ENCODE data around the gene TMEM53.

DNA sequence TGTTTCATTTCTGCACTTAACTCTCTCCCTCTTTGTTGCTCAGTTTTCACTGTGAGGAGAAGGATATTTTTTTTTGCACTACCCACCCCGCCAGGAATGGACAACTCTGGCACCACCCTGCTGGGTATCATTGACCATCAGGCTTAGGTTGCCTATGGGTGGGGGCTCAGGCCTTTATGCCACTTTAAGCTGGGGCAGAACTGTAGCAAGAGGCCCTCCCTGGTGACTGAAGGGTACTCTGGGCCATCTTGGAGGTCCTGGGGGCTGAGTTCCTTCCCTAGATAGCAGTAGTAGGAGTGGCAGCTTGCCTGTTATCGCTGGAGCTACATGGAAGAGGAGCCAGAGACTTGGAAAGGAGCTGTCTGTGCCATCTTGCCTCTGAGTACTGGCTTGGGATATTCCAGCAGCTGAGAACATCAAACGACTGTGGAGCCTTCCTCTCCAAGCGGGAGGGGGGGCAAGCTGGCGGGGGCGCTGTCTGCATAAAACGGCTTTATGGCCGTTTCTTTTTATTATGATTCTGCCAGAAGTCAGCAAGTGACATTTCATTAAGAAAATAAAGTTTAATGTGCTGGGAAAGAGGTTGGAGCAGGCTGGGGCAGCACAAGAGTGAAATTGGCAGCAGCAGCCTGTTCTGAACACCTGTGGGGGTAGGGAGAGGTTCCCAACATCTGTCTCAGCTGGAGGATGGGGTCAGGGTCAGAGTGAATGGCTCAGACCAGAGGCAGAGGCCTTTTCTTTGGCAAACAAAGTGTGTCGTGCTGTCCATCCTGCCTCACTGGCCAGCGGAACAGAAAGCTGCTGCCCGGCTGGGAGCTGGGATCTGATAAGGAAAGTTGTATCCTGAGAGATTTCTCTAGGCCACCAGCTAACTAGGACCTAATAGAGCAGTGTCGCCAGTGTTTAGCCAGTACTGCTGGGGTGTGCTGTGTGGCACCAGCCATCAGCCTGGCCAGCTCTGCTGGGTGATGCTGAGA is 32.9 kb downstream of the TMEM53 start:
- TF ChIP-seq ZBTB7A (tag by site-specific recombination; IDR thresholded peaks at IDR 0.05; ENCODE audit: low read depth) (no peak), ZBTB17 (tag by site-specific recombination; IDR thresholded peaks at IDR 0.05) (no peak), ZNF169 (tag by site-specific recombination; IDR thresholded peaks at IDR 0.05) (no peak), ZNF335 (tag by site-specific recombination; conservative IDR thresholded peaks at IDR 0.05) (no peak), ZNF560 (tag by site-specific recombination; IDR thresholded peaks at IDR 0.05; ENCODE audit: borderline replicate concordance) (no peak), ZNF433 (tag by site-specific recombination; IDR thresholded peaks at IDR 0.05; ENCODE audit: low read depth) (no peak)
- TF ChIP-seq, protein P1, sequence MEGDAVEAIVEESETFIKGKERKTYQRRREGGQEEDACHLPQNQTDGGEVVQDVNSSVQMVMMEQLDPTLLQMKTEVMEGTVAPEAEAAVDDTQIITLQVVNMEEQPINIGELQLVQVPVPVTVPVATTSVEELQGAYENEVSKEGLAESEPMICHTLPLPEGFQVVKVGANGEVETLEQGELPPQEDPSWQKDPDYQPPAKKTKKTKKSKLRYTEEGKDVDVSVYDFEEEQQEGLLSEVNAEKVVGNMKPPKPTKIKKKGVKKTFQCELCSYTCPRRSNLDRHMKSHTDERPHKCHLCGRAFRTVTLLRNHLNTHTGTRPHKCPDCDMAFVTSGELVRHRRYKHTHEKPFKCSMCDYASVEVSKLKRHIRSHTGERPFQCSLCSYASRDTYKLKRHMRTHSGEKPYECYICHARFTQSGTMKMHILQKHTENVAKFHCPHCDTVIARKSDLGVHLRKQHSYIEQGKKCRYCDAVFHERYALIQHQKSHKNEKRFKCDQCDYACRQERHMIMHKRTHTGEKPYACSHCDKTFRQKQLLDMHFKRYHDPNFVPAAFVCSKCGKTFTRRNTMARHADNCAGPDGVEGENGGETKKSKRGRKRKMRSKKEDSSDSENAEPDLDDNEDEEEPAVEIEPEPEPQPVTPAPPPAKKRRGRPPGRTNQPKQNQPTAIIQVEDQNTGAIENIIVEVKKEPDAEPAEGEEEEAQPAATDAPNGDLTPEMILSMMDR (tag by site-specific recombination; IDR thresholded peaks at IDR 0.05): no peak
- TF ChIP-seq, protein P2, sequence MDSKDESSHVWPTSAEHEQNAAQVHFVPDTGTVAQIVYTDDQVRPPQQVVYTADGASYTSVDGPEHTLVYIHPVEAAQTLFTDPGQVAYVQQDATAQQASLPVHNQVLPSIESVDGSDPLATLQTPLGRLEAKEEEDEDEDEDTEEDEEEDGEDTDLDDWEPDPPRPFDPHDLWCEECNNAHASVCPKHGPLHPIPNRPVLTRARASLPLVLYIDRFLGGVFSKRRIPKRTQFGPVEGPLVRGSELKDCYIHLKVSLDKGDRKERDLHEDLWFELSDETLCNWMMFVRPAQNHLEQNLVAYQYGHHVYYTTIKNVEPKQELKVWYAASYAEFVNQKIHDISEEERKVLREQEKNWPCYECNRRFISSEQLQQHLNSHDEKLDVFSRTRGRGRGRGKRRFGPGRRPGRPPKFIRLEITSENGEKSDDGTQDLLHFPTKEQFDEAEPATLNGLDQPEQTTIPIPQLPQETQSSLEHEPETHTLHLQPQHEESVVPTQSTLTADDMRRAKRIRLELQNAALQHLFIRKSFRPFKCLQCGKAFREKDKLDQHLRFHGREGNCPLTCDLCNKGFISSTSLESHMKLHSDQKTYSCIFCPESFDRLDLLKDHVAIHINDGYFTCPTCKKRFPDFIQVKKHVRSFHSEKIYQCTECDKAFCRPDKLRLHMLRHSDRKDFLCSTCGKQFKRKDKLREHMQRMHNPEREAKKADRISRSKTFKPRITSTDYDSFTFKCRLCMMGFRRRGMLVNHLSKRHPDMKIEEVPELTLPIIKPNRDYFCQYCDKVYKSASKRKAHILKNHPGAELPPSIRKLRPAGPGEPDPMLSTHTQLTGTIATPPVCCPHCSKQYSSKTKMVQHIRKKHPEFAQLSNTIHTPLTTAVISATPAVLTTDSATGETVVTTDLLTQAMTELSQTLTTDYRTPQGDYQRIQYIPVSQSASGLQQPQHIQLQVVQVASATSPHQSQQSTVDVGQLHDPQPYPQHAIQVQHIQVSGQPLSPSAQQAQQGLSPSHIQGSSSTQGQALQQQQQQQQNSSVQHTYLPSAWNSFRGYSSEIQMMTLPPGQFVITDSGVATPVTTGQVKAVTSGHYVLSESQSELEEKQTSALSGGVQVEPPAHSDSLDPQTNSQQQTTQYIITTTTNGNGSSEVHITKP (tag by site-specific recombination; IDR thresholded peaks at IDR 0.05): no peak
- TF ChIP-seq, protein P3, sequence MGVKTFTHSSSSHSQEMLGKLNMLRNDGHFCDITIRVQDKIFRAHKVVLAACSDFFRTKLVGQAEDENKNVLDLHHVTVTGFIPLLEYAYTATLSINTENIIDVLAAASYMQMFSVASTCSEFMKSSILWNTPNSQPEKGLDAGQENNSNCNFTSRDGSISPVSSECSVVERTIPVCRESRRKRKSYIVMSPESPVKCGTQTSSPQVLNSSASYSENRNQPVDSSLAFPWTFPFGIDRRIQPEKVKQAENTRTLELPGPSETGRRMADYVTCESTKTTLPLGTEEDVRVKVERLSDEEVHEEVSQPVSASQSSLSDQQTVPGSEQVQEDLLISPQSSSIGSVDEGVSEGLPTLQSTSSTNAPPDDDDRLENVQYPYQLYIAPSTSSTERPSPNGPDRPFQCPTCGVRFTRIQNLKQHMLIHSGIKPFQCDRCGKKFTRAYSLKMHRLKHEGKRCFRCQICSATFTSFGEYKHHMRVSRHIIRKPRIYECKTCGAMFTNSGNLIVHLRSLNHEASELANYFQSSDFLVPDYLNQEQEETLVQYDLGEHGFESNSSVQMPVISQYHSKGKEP (tag by site-specific recombination; IDR thresholded peaks at IDR 0.05): no peak
- TF ChIP-seq, protein P4, sequence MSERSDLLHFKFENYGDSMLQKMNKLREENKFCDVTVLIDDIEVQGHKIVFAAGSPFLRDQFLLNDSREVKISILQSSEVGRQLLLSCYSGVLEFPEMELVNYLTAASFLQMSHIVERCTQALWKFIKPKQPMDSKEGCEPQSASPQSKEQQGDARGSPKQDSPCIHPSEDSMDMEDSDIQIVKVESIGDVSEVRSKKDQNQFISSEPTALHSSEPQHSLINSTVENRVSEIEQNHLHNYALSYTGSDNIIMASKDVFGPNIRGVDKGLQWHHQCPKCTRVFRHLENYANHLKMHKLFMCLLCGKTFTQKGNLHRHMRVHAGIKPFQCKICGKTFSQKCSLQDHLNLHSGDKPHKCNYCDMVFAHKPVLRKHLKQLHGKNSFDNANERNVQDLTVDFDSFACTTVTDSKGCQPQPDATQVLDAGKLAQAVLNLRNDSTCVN (tag by site-specific recombination; optimal IDR thresholded peaks at IDR 0.05): no peak

All from HEK293 (cell line).